Measurements from ENCODE around the gene GYPE.
"Not testable (repeated sequence)": the region's sequence is repeated elsewhere in the genome, so short reads cannot be mapped to it uniquely, and the experiment has no call there.

GYPE gene

GRCh38 chr4:143905440-143905839 lies at the start of gene GYPE:
GYPE (minus strand) TSS chr4:143905559; CDS start chr4:143905507, 52 bp downstream.
- H3K4me1 ChIP-seq (ENCODE audit: insufficient read depth, low read length, severe bottlenecking); H3K9ac ChIP-seq (ENCODE audit: low read length); H3K4me2 ChIP-seq (ENCODE audit: low read length); H3K36me3 ChIP-seq (ENCODE audit: insufficient read depth, low read length); H4K20me1 ChIP-seq (ENCODE audit: insufficient read depth, low read length); H3K9me2 ChIP-seq (ENCODE audit: low read depth, low read length); H3K27me3 ChIP-seq (ENCODE audit: insufficient read depth, low read length); H3F3A ChIP-seq (ENCODE audit: insufficient read depth, low read length); H2AFZ ChIP-seq (ENCODE audit: low read length); H3K79me2 ChIP-seq (ENCODE audit: insufficient read depth, low read length); H3K27ac ChIP-seq (ENCODE audit: low read depth, low read length, poor library complexity, severe bottlenecking); H3K4me3 ChIP-seq (ENCODE audit: low read depth, low read length, poor library complexity, severe bottlenecking); H3K9me3 ChIP-seq (ENCODE audit: low read length): not testable (repeated sequence)

DNA sequence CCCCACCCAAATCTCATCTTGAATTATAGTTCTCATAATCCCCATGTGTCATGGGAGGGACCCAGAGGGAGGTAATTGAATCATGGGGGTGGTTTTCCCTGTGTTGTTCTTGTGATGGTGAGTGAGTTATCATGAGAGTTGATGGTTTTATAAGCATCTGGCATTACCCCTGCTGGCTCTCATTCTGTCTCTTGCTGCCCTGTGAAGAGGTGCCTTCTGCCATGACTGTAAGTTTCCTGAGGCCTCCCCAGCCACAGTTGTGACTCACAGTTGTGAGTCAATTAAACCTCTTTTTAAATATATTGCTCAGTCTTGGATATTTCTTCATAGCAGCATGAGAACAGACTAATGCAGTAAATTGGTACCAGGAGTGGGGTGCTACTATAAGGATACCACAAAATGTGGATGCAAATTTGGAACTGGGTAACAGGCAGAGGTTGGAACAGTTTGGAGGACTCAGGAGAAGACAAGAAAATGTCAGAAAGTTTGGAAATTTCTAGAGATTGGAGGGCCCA lies 46.2 kb upstream of the GYPE start:
- not testable (repeated sequence) for H3K27ac ChIP-seq (ENCODE audit: low read depth, low read length, poor library complexity, severe bottlenecking); H3K4me3 ChIP-seq (ENCODE audit: low read depth, low read length, poor library complexity, severe bottlenecking); H3F3A ChIP-seq (ENCODE audit: insufficient read depth, low read length); H3K4me1 ChIP-seq (ENCODE audit: insufficient read depth, low read length, severe bottlenecking); H3K4me2 ChIP-seq (ENCODE audit: low read length); H3K36me3 ChIP-seq (ENCODE audit: insufficient read depth, low read length); H3K9me2 ChIP-seq (ENCODE audit: low read depth, low read length); H3K27me3 ChIP-seq (ENCODE audit: insufficient read depth, low read length); H3K9me3 ChIP-seq (ENCODE audit: low read length); H2AFZ ChIP-seq (ENCODE audit: low read length); H3K79me2 ChIP-seq (ENCODE audit: insufficient read depth, low read length); H3K9ac ChIP-seq (ENCODE audit: low read length); H4K20me1 ChIP-seq (ENCODE audit: insufficient read depth, low read length)

- not testable (repeated sequence) for H3K4me3 ChIP-seq (ENCODE audit: low read depth, low read length, poor library complexity, severe bottlenecking); H3K79me2 ChIP-seq (ENCODE audit: insufficient read depth, low read length); H3K9me3 ChIP-seq (ENCODE audit: low read length); H3K4me2 ChIP-seq (ENCODE audit: low read length); H3K9ac ChIP-seq (ENCODE audit: low read length); H2AFZ ChIP-seq (ENCODE audit: low read length); H3K27me3 ChIP-seq (ENCODE audit: insufficient read depth, low read length); H3K27ac ChIP-seq (ENCODE audit: low read depth, low read length, poor library complexity, severe bottlenecking); H4K20me1 ChIP-seq (ENCODE audit: insufficient read depth, low read length); H3K9me2 ChIP-seq (ENCODE audit: low read depth, low read length); H3K36me3 ChIP-seq (ENCODE audit: insufficient read depth, low read length); H3F3A ChIP-seq (ENCODE audit: insufficient read depth, low read length); H3K4me1 ChIP-seq (ENCODE audit: insufficient read depth, low read length, severe bottlenecking)
These were observed 45.6 kb upstream of the GYPE start for GRCh38 chr4:143950967-143951366.

DNA sequence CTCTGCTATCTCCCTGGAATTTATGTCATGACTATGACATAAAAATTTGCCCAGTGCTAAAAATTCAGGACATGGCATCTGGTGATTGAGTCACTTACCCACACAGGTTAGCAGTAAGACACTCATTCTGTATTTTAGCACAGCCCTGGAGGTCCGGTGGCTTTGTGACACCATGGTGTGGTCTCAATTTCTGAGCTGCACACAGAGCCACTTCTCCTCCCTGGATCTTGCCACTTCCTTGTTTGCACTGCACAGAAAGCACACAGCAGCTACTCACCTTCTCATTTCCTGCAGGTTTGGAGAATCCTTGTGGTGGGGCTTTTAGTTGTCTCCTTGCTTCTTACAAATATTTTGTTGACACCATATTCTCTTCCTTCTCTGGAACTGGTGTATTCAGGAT lies 44.8 kb upstream of the GYPE start:
- H4K20me1 ChIP-seq (ENCODE audit: insufficient read depth, low read length); H3K27ac ChIP-seq (ENCODE audit: low read depth, low read length, poor library complexity, severe bottlenecking); H3K9ac ChIP-seq (ENCODE audit: low read length); H3K36me3 ChIP-seq (ENCODE audit: insufficient read depth, low read length); H3K27me3 ChIP-seq (ENCODE audit: insufficient read depth, low read length); H2AFZ ChIP-seq (ENCODE audit: low read length); H3F3A ChIP-seq (ENCODE audit: insufficient read depth, low read length); H3K4me1 ChIP-seq (ENCODE audit: insufficient read depth, low read length, severe bottlenecking); H3K79me2 ChIP-seq (ENCODE audit: insufficient read depth, low read length); H3K9me2 ChIP-seq (ENCODE audit: low read depth, low read length); H3K4me2 ChIP-seq (ENCODE audit: low read length); H3K9me3 ChIP-seq (ENCODE audit: low read length); H3K4me3 ChIP-seq (ENCODE audit: low read depth, low read length, poor library complexity, severe bottlenecking): not testable (repeated sequence)

- not testable (repeated sequence) for H3K27me3 ChIP-seq (ENCODE audit: insufficient read depth, low read length); H3K36me3 ChIP-seq (ENCODE audit: insufficient read depth, low read length); H2AFZ ChIP-seq (ENCODE audit: low read length); H4K20me1 ChIP-seq (ENCODE audit: insufficient read depth, low read length); H3K27ac ChIP-seq (ENCODE audit: low read depth, low read length, poor library complexity, severe bottlenecking); H3K4me1 ChIP-seq (ENCODE audit: insufficient read depth, low read length, severe bottlenecking); H3K79me2 ChIP-seq (ENCODE audit: insufficient read depth, low read length); H3K9me3 ChIP-seq (ENCODE audit: low read length); H3F3A ChIP-seq (ENCODE audit: insufficient read depth, low read length); H3K9ac ChIP-seq (ENCODE audit: low read length); H3K4me3 ChIP-seq (ENCODE audit: low read depth, low read length, poor library complexity, severe bottlenecking); H3K4me2 ChIP-seq (ENCODE audit: low read length); H3K9me2 ChIP-seq (ENCODE audit: low read depth, low read length)
These were observed 42.1 kb upstream of the GYPE start for GRCh38 chr4:143947493-143947892.

DNA sequence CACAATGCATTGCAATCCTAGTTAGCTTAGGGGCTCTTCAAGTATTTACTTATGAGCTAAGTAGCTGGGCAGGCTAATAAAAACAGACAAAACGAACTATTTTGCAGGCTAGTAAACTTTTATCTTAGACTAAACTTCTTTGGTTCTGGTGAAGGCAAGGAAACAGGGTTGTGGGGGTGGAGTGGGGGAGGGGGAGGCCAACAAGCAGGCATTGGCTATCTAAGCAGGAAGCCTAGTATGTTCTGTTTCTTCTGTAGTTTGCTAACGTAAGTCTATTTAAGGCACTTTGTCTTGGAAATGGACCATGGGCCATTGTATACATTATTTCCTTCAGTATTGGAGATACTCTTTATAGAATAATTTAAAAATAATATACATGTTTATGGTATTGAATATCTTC lies 35.3 kb upstream of the GYPE start:
- not testable (repeated sequence) for H2AFZ ChIP-seq (ENCODE audit: low read length); H4K20me1 ChIP-seq (ENCODE audit: insufficient read depth, low read length); H3K4me3 ChIP-seq (ENCODE audit: low read depth, low read length, poor library complexity, severe bottlenecking)

More for the DNA sequence above, 35.3 kb upstream of the GYPE start:
- not testable (repeated sequence) for H3K9ac ChIP-seq (ENCODE audit: low read length); H3K4me2 ChIP-seq (ENCODE audit: low read length); H3K9me3 ChIP-seq (ENCODE audit: low read length); H3F3A ChIP-seq (ENCODE audit: insufficient read depth, low read length); H3K27me3 ChIP-seq (ENCODE audit: insufficient read depth, low read length); H3K4me1 ChIP-seq (ENCODE audit: insufficient read depth, low read length, severe bottlenecking); H3K79me2 ChIP-seq (ENCODE audit: insufficient read depth, low read length); H3K27ac ChIP-seq (ENCODE audit: low read depth, low read length, poor library complexity, severe bottlenecking); H3K9me2 ChIP-seq (ENCODE audit: low read depth, low read length); H3K36me3 ChIP-seq (ENCODE audit: insufficient read depth, low read length)
